ENCODE data around the gene PRSS27. TPM values are rescaled to one million over a fixed set of nuclear protein-coding genes. Genes with fewer than 3 reads are reported as not detected.
A peak's percentile ranks its signal among the peaks of the same experiment; 100 is the strongest.

The PRSS27 gene
- total RNA-seq, 1 donor from 2014 or later, result 1.7 TPM

- Mint-ChIP-seq H3K27ac (no peak overlapping the region), H3K9me3 (no peaks in the 10 kb centered on the region), H3K4me3 (no peak overlapping the region), H3K27me3 (ENCODE audit: insufficient read depth) (peaks cover 3% of the 10 kb centered on the region), H3K4me1 (ENCODE audit: low read depth) (no peaks in the 10 kb centered on the region), H3K36me3 (ENCODE audit: low read depth) (no peaks in the 10 kb centered on the region)
- intact Hi-C loops (cut with micrococcal nuclease), result loop anchor here (1.0 kb wide), 1 partner anchor 34 kb away; the partner anchor contains the start of gene KCTD5
- DNase-seq (ENCODE audit: low spot score), result no peak
Measured at GRCh38 chr16:2715966-2716885, 3.8 kb downstream of the PRSS27 start.

- no peaks in the 10 kb centered on the region for H3K36me3 Mint-ChIP-seq (ENCODE audit: low read depth)
- intact Hi-C loops (cut with micrococcal nuclease), result loop anchor here (1.0 kb wide), 1 partner anchor 33 kb away; the partner anchor contains the start of gene KCTD5
- no peaks in the 10 kb centered on the region for H3K4me1 Mint-ChIP-seq (ENCODE audit: low read depth)
- no peak overlapping the region for H3K4me3 Mint-ChIP-seq
- DNase-seq (ENCODE audit: low spot score), result peak; percentile 83
- H3K27ac Mint-ChIP-seq, result no peak overlapping the region
- H3K9me3 Mint-ChIP-seq, result no peaks in the 10 kb centered on the region
- peaks cover 3% of the 10 kb centered on the region for H3K27me3 Mint-ChIP-seq (ENCODE audit: insufficient read depth)
Measured at GRCh38 chr16:2715519-2715918, 4.5 kb downstream of the PRSS27 start.

DNA sequence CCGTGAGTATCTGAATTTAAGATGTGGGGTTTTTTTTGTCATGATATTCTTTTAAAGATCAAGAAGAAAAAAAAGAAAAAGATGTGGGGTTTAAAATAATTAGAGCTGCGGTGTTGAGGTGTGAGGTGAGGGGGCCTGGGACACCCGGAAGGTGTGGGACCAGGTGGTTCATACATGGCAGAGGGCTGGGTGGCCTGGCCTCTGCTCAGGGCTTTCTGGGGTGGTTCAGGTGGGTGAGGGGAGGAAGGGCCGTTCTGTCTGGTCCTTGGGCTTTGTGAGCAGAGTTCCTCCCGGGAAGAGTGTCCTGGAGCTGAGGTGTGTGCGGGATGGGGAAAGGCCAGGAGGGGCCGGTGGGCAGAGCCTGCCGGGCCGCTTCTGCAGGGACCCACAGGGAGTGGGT lies 5.0 kb downstream of the PRSS27 start:
- no peaks in the 10 kb centered on the region for H3K9me3 Mint-ChIP-seq
- H3K27ac Mint-ChIP-seq, result peak overlapping the region; percentile 31
- H3K4me1 Mint-ChIP-seq (ENCODE audit: low read depth), result no peaks in the 10 kb centered on the region
- no peak for DNase-seq (ENCODE audit: low spot score)
- peaks cover 3% of the 10 kb centered on the region for H3K27me3 Mint-ChIP-seq (ENCODE audit: insufficient read depth)
- H3K4me3 Mint-ChIP-seq, result no peak overlapping the region
- intact Hi-C loops (cut with micrococcal nuclease), result loop anchor here (1.0 kb wide), 1 partner anchor 33 kb away; the partner anchor contains the start of gene KCTD5
- H3K36me3 Mint-ChIP-seq (ENCODE audit: low read depth), result peaks cover 1% of the 10 kb centered on the region

DNA sequence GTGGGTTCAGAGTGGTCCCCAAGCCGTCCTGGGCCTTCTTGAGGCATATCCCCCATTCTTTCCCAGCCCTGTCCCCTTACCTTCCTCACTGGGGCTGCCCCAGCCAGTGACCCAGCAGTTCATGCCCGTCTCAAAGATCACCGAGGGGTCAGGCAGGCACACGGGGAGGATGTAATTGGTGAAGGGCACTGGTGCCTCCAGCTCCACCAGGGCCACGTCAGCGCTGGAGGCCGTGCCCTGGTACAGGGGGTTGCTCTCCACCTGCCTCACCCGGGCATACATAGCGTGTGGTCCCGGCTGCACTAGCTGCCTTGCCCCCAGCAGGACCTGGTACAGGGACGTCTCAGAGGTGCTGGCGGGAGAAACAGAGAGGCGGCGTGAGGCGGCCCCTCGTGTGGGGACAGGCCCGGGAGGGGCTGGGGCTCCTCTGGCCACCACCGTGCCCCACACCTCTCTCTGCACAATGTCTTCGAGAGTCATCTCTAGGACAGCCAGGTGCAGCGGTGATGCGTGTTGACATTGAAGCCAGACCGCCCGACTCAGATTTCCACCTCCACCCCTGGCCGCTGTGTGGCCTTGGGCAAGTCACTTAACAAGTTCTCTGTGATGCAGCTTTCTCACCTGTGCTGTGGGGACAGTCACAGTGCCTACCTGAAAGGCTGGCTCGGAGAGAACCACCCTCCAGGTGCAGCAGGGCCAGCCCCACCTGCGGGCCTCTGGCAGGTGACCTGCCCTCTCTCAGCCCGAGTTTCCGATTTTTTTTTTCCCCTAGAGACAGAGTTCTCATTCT lies 5.8 kb downstream of the PRSS27 start:
- Mint-ChIP-seq H3K4me3 (no peak overlapping the region), H3K9me3 (no peaks in the 10 kb centered on the region), H3K4me1 (ENCODE audit: low read depth) (no peaks in the 10 kb centered on the region), H3K27me3 (ENCODE audit: insufficient read depth) (peaks cover 3% of the 10 kb centered on the region), H3K36me3 (ENCODE audit: low read depth) (peaks cover 1% of the 10 kb centered on the region), H3K27ac (no peak overlapping the region)
- intact Hi-C loops (cut with micrococcal nuclease), result no loop called here
- DNase-seq (ENCODE audit: low spot score), result no peak

GRCh38 chr16:2713523-2713922 lies 6.5 kb downstream of the PRSS27 start:
- intact Hi-C loops (cut with micrococcal nuclease), result no loop called here
- Mint-ChIP-seq H3K4me1 (ENCODE audit: low read depth) (no peaks in the 10 kb centered on the region), H3K4me3 (no peak overlapping the region), H3K36me3 (ENCODE audit: low read depth) (peaks cover 1% of the 10 kb centered on the region), H3K27ac (no peak overlapping the region), H3K9me3 (no peaks in the 10 kb centered on the region), H3K27me3 (ENCODE audit: insufficient read depth) (peaks cover 3% of the 10 kb centered on the region)
- no peak for DNase-seq (ENCODE audit: low spot score)

DNA sequence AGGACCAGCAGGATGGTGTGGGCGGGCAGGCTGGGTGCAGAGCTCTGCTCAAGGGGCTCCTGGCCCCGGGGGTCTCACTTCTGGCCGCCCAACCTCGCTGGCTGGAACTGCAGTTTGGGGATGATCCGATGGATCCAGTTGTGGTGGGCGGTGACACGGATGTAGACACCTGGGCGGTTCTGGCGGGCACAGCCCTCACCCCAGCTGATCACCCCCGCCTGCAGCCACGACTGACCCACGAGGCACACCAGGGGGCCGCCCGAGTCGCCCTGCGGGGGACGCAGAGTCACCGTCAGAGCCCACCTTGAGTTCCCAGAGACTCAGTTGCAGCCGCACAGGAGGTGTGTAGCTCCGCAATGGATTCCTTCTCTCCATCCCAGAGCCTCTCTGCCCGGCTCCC lies 7.5 kb downstream of the PRSS27 start:
- Mint-ChIP-seq H3K27me3 (ENCODE audit: insufficient read depth) (peaks cover 3% of the 10 kb centered on the region), H3K4me1 (ENCODE audit: low read depth) (no peaks in the 10 kb centered on the region), H3K27ac (no peak overlapping the region), H3K9me3 (no peaks in the 10 kb centered on the region), H3K4me3 (no peak overlapping the region), H3K36me3 (ENCODE audit: low read depth) (peaks cover 3% of the 10 kb centered on the region)
- intact Hi-C loops (cut with micrococcal nuclease), result no loop called here
- no peak for DNase-seq (ENCODE audit: low spot score)

- H3K4me1 Mint-ChIP-seq (ENCODE audit: low read depth), result no peaks in the 10 kb centered on the region
- peaks cover 3% of the 10 kb centered on the region for H3K36me3 Mint-ChIP-seq (ENCODE audit: low read depth)
- H3K4me3 Mint-ChIP-seq, result no peak overlapping the region
- no peak overlapping the region for H3K27ac Mint-ChIP-seq
- intact Hi-C loops (cut with micrococcal nuclease), result no loop called here
- no peak for DNase-seq (ENCODE audit: low spot score)
- peaks cover 3% of the 10 kb centered on the region for H3K27me3 Mint-ChIP-seq (ENCODE audit: insufficient read depth)
- H3K9me3 Mint-ChIP-seq, result no peaks in the 10 kb centered on the region
Measured at GRCh38 chr16:2712063-2712441, 8.0 kb downstream of the PRSS27 start.

DNA sequence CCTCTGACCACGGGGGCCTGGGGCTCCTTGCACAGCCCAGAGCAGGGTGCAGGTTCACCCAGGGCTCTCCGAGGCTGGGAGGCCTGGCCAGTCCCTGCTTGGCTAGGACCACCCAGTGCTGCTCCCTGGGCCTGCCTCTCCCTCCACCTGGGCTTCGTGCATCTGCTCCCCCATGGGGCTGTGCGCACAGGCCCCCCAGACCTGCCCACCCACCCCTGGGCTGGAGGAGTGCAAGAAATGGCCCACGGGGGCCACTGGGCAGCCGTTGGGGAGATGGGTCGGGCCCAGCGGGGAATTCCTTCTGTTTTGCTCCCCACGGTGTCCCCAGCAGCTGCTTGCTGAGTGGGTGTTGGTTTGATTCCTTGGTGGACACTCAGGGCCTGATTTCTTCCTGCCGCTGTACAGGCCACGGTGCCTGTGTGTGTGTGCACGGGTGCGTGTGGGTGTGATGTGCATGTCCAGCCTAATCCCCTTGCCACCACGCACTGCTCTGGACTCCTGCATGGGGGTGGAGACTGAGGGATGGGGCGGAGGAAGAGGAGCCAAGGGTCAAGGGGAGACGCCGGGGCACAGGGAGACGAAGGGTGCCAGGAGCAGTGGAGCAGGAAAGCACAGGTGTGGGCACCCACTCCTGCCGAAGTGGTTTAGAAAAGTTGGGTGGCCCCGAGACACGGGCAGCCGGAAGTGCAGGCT lies 8.5 kb downstream of the PRSS27 start:
- H3K4me1 Mint-ChIP-seq (ENCODE audit: low read depth), result no peaks in the 10 kb centered on the region
- no peak for DNase-seq (ENCODE audit: low spot score)
- H3K27ac Mint-ChIP-seq, result no peak overlapping the region
- H3K4me3 Mint-ChIP-seq, result no peak overlapping the region
- H3K36me3 Mint-ChIP-seq (ENCODE audit: low read depth), result peaks cover 3% of the 10 kb centered on the region
- H3K9me3 Mint-ChIP-seq, result no peaks in the 10 kb centered on the region
- peaks cover 3% of the 10 kb centered on the region for H3K27me3 Mint-ChIP-seq (ENCODE audit: insufficient read depth)
- intact Hi-C loops (cut with micrococcal nuclease), result no loop called here

GRCh38 chr16:2710711-2711231 lies 9.3 kb downstream of the PRSS27 start:
- Mint-ChIP-seq H3K36me3 (ENCODE audit: low read depth) (peaks cover 3% of the 10 kb centered on the region), H3K4me1 (ENCODE audit: low read depth) (no peaks in the 10 kb centered on the region), H3K27ac (no peak overlapping the region), H3K4me3 (no peak overlapping the region), H3K9me3 (no peaks in the 10 kb centered on the region), H3K27me3 (ENCODE audit: insufficient read depth) (peaks cover 3% of the 10 kb centered on the region)
- intact Hi-C loops (cut with micrococcal nuclease), result no loop called here
- DNase-seq (ENCODE audit: low spot score), result no peak

DNA sequence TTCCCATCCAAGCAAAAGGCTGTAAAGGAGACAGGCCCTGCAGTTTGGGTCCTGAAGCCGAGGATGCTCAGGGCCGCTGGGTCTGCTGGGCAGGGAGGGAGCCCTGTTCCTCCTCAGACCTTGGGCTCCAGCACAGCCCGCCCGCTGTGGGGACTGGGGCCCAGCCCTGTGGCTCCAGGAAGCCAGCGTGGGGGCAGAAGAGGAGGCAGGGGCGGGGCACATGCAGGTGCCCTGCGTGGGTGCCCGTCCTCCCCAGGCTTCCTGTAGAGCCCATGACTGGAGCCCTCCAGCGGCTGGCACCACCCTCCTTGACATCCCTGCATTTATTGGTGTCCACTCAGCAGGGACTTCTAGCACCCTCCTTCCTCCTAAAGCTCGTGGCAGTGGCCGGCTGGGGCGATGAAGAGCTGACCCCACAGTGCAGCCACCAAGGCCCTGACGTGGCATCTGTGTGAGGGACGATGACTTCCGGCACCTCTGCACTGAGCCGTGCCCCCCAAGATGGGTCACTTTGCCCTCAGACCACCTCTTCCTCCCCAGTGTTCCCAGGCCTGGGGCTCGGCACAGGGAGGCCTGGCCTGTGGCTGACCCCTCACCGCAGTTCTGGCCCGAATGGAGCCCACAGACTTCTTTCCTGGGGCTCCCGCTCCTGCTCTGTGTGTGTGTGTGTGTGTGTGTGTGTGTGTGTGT lies 9.9 kb downstream of the PRSS27 start:
- H3K36me3 Mint-ChIP-seq (ENCODE audit: low read depth), result peaks cover 3% of the 10 kb centered on the region
- no peak overlapping the region for H3K4me3 Mint-ChIP-seq
- intact Hi-C loops (cut with micrococcal nuclease), result no loop called here
- no peaks in the 10 kb centered on the region for H3K9me3 Mint-ChIP-seq
- H3K27me3 Mint-ChIP-seq (ENCODE audit: insufficient read depth), result peaks cover 3% of the 10 kb centered on the region
- H3K4me1 Mint-ChIP-seq (ENCODE audit: low read depth), result no peaks in the 10 kb centered on the region
- no peak overlapping the region for H3K27ac Mint-ChIP-seq
- DNase-seq (ENCODE audit: low spot score), result no peak

DNA sequence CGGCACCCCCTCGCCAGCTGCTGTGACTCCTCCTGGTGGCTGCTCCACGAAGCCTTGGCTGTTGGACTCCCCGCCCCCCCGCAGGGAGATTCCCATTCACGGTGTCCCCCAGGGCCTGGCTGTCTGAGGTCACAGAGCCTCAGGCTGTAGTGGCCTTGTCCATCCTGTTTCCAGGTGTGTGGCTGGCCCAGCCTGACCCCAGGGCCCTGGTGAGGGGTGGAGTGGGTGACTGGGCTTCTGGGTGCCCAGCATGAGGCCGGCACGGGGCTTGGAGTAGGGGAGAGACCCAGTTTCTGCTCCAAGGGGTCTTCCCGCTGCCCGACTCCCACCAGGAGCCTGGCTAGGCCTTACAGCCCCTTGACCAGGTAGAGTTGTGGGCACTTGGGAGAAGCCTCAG lies 10.4 kb downstream of the PRSS27 start:
- H3K36me3 Mint-ChIP-seq (ENCODE audit: low read depth), result peaks cover 3% of the 10 kb centered on the region
- H3K27me3 Mint-ChIP-seq (ENCODE audit: insufficient read depth), result no peaks in the 10 kb centered on the region
- H3K4me1 Mint-ChIP-seq (ENCODE audit: low read depth), result no peaks in the 10 kb centered on the region
- DNase-seq (ENCODE audit: low spot score), result no peak
- intact Hi-C loops (cut with micrococcal nuclease), result no loop called here
- H3K27ac Mint-ChIP-seq, result no peak overlapping the region
- no peak overlapping the region for H3K4me3 Mint-ChIP-seq
- no peaks in the 10 kb centered on the region for H3K9me3 Mint-ChIP-seq

- H3K4me3 Mint-ChIP-seq, result no peak overlapping the region
- DNase-seq (ENCODE audit: low spot score), result no peak
- H3K36me3 Mint-ChIP-seq (ENCODE audit: low read depth), result peaks cover 3% of the 10 kb centered on the region
- intact Hi-C loops (cut with micrococcal nuclease), result no loop called here
- no peaks in the 10 kb centered on the region for H3K9me3 Mint-ChIP-seq
- no peaks in the 10 kb centered on the region for H3K4me1 Mint-ChIP-seq (ENCODE audit: low read depth)
- no peak overlapping the region for H3K27ac Mint-ChIP-seq
- no peaks in the 10 kb centered on the region for H3K27me3 Mint-ChIP-seq (ENCODE audit: insufficient read depth)
Measured at GRCh38 chr16:2708955-2709587, 11.0 kb downstream of the PRSS27 start.
